Activated T-cell treated with anti-CD3 and anti-CD28 coated beads for 48 hours (primary cell): ENCODE results near the gene FBN2.
"Not testable (repeated sequence)": the region's sequence is repeated elsewhere in the genome, so short reads cannot be mapped to it uniquely, and the experiment has no call there.

Experiments used
- DNase-seq: peaks from one replicate; pipeline ENCODE4 v3.0.0-alpha.2; 2020; ENCODE audit warnings: low read depth

Gene FBN2

DNA sequence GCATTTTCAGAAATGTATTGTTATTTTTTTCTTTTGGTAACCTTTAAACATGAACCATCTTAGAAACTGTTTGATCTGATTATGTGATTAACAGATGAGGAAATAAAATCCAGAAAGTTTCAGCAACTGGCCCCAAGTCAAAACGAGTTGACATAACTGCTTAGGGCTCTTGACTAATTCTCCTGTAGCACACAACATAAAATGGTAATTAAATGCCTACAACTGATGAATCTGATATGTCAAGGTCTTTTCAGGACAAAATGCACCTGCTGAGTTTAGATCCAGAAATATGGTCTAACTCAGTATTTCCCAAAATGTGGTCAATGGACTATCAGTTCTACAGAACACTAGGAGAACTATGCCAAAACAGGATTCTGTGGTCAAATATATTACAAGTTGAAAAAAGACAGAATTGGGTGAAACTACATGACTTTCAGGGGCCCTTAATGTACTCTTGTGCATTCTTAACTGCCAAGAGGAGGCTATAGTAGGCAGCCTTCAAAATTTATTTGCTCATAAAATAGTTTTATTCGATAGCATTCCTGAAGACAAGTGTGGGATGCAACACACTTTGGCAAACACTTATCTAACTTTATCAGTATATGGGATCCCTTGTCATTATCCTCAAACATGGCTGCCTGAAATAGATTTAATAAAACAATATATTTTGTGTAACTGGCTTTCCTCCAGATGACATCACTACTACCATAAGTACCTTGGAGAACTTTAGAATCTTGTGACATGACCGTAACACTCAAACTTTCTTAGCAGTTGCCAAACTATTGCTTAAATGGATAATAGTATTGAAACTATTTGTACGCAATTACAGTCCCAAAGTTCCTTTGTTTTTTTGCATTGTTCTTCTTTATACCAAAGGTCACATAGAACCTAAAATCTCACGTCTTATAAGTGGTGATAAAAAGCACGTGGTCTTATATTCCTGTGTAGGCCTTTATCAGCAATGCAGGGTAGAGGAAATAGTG is 59.4 kb downstream of the FBN2 start:
- no peak for DNase-seq

DNA sequence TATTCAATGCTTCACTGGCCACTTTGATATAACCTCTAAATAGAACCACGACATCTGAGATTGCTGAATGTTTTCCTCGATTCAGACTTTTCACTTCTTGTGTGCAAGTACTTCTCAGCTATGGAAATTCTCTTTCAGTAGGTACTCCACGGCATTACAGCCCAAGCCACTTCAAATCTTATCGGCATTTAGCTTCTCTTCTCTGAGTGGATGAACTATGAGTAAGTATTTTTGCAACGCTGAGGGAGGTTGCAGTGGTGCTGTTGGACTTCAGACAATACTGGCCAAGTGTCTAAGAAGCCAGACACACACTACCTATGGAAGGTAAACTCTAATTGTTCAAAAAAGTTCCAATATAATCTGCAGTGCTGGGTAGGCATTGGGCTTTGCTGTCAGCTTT is 60.1 kb downstream of the FBN2 start:
- DNase-seq = no peak

- no peak for DNase-seq
Observed at GRCh38 chr5:128475693-128476092, 62.4 kb downstream of the FBN2 start.

DNA sequence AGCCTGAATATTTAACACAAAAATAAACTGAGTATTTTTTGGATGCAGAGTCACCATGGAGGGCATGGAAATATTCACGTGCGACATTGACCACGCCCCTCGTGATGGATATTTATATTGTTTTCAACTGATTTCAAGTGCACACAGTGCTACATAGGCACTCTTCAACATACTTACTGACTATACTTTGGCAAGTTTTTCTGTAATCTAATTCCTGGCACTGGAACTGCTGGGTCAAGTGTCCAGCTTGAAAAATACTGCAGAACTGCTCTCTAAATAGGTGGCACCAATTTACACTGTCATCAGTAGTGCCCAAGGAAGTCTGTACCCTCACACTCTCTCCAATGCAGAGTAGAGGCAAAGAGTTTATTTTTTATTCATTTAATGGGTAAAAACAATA is 65.1 kb downstream of the FBN2 start:
- DNase-seq = no peak

DNA sequence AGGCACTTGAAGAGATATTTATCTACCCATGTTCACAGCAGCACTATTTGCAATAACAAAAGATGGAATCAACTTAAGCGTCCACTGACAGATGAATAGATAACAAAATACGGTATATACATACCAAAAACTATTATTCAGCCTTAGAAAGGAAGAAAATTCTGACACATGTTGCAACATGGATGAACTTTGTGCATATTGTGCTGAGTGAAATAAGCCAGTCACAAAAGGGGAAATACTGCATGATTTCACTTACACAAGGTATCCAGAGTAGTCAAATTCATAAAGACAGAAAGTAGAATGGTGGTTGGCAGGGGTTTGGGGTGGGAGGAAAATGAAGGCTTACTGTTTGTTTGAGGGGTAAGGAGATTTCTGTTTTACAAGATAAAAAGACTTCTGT is 66.0 kb downstream of the FBN2 start:
- DNase-seq = no peak

GRCh38 chr5:128470663-128471062 is 67.4 kb downstream of the FBN2 start:
- no peak for DNase-seq

DNA sequence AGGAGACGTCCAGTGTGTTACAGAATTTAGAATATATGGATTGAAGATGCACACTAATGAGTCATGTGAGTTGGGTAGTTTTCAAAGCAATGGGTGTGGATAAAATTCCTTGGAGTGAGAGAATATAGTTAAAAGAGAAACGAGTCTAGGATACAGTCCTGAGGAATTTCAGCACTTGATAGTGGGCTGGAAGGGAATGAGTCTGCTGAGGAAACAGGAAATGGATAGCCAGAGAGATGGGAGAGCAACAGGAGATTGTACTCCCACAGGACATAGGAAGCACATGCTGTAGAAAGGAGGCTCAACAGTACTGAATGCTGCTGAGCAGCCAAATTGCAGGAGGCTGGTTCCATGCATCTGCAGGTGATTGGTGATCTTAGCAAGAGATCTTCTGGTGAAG is 68.1 kb downstream of the FBN2 start:
- no peak for DNase-seq

DNA sequence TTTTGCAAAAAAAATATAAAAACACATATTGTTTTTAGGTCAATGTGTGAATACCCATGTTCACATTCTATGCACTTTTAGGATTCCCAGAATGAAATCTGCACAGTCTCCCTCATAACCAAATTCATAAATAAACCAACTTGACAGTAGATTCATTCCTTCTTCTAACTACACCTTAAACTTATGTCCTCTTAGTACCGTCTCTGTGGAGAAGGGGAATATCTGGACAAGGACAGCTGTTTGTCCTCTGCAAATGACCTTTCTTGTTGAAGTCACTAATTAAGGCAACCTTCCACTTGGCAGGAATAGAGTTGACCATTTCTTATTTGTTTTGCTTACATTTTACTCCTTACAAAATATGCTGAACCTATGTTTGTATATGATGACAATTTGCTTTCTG is 71.1 kb downstream of the FBN2 start:
- DNase-seq = no peak

DNA sequence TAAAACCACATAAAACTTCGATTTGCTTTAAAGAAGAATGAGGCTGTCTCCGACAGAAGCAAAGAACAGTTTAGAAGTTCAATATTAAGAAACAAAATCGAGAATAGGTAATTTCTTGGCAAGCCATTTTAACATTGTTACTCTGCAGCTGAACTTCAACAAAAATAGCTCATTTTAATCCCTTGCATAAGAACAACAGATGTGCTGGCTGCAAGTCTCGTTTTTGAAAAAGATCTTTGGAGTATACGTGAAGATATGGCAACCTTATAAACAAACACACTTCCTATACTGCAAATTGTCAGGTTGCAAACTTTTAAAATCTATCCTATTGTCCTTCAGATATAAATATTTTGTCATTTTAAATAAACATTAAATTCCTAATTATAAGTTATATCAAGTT is 71.5 kb downstream of the FBN2 start:
- no peak for DNase-seq

DNA sequence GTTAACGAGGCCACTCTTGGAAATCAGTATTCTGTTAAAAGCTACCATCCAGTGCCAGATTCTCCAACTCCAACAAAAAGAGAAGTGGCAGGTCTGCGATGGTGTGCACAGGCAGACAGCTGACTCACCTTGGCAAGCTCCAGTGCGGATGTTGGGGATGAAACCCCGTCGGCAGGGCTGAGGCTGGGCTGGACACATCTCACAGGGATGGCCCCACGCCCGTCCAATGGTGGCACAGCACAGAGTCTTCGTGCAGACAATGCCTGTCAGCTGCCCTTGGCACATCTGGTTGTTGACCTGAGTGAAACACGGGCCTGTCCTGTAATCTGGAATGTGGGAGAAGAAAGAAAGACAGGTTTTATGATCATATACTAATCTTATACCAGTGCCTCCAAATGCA is 73.4 kb downstream of the FBN2 start:
- no peak for DNase-seq

GRCh38 chr5:128462330-128462729 is 75.7 kb downstream of the FBN2 start:
- no peak for DNase-seq

DNA sequence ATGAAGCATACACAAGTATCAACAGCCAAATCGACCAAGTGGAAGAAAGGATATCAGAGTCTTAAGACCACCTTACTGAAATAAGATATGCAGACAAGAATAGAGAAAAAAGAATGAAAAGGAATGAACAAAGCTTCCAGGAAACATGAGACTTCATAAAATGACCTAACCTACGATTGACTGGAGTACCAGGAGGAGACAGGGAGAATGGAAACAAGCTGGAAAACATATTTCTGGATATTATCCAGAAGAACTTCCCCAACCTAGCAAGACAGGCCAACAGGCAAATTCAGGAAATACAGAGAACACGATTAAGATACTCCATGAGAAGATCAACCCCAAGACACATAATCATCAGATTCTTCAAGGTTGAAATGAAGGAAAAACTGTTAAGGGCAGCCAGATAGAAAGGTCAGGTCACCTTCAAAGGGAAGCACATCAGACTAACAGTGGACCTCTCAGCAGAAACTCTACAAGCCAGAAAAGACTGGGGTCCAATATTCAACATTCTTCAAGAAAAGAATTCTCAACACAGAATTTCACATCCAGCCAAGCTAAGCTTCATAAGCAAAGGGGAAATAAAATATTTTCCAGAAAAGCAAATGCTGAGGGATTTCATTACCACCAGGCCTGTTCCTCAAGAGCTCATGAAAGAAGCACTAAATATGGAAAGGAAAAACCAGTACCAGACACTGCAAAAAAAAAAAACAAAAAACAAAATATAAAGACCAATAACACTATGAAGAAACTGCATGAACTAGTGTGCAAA is 80.7 kb downstream of the FBN2 start:
- not testable (repeated sequence) for DNase-seq

DNA sequence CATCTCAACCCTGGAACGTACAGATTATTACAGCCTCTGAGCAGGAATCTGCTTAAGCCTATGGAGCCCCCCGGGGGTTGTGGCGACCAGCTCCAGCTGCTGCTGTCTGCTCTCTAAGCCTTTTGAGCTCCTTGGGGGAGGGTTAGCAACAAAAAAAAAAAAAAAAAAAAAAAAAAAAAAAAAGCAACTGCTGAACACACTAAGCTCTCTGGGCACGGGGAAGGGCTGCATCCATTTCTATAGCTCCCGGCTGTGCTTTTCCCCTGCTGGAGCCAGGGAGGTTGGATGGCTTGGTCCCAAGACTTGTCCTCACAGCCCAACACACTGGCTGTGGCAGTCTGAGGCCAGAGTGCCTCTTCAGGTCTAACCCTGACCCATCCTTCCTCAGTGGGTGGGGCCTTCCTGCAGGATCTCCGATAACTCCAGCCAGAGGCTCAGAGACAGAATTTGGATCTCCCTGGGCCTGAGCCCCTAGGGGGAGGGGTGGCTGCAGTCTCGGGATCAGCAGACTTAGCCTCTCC is 82.1 kb downstream of the FBN2 start:
- no peak for DNase-seq

DNA sequence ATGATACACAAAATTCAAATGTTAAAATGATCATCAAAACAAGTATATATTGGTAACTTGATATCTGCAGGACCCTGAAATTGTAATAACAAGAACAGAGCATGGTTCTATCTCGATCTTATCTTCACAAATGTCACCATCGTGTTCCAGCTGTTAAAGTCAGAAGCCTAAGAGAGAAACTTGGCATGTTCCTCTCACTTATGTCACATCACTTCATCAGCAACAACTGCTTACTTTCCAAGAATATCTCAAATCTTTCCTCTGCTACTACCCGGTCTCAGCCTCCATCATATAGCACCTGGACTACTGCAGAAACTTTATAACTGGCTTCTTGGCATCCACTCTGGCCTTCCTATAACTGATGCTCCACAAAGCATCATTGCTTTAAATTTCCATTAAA is 84.9 kb downstream of the FBN2 start:
- no peak for DNase-seq

DNA sequence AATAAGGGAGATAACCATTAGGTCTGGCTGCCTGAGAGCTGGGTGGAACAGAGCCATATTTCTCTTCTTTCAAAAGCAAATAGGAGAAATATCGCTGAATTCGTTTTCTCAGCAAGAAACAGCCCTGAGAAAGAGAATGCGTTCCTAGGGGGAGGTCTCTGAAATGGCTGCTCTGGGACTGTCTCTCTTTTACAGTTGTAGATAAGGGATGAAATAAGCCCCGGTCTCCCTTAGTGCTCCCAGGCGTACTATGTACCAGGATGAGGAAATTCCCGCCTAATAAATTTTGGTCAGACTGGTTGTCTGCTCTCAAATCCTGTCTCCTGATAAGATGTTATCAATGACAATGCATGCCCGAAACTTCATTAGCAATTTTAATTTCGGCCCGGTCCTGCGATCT is 90.8 kb downstream of the FBN2 start:
- DNase-seq = not testable (repeated sequence)

GRCh38 chr5:128441941-128442350 is 96.1 kb downstream of the FBN2 start:
- no peak for DNase-seq

- no peak for DNase-seq
Observed at GRCh38 chr5:128441165-128441564, 96.9 kb downstream of the FBN2 start.

GRCh38 chr5:128436749-128437188 is 101.3 kb downstream of the FBN2 start:
- no peak for DNase-seq

GRCh38 chr5:128435861-128436260 is 102.2 kb downstream of the FBN2 start:
- DNase-seq = no peak

DNA sequence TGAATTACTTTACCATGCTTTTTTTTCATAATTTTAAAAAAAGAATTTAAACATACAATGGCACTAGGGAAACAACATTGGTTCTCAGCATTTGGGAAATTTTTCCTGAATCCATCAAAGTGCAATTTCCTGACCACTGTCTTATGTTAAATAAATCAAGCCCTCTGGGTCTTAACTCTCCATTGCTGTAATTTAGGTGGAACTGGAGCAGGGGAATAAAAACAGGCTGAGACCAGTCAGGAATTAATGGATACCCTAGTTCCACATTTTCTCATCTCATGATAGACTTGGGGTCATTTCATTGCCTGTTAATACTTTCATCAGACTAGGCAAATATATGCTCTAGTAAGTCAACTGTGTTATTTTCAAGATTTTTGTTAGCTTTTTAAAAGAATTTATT is 103.1 kb downstream of the FBN2 start:
- no peak for DNase-seq

DNA sequence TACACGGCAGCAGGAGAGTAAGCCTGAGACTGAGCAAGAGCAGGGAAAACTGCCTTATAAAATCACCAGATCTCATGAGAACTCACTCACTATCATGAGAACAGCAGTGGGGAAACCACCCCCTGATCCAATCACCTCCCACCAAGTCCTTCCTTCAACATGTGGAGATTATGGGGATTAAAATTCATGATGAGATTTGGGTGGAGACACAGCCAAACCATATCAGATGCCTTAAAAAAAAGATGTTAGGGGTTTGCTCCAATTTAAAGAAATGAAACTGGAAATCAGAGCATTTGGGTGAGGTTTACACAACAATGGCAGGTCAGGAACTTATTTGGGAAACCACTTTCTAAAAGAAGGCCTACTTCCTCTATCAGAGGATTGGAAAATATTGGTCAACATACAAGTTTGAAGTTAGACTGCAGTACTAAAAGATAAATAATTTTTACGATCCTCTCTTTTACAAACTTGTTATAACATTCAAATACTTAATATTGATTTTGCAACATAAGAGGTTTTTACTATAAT is 105.1 kb downstream of the FBN2 start:
- DNase-seq = no peak

DNA sequence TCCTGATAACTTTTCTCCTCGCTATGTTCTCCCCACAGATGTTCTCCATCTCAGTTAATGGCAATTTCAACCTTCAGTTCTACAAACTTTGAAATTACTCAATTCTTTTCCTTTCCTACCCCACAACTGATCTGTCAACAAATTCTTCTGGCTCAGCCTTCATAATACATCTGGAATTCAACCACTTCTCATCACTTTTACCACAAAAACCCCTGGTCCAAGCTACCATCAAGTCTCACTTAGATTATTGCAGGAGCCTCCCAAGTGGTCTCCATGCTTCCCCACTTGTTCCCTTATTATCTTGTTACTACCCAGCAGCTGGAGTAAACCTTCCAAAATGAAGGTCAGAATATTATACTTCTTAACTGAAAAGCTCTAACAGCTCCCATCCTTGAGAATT is 110.1 kb downstream of the FBN2 start:
- no peak for DNase-seq

DNA sequence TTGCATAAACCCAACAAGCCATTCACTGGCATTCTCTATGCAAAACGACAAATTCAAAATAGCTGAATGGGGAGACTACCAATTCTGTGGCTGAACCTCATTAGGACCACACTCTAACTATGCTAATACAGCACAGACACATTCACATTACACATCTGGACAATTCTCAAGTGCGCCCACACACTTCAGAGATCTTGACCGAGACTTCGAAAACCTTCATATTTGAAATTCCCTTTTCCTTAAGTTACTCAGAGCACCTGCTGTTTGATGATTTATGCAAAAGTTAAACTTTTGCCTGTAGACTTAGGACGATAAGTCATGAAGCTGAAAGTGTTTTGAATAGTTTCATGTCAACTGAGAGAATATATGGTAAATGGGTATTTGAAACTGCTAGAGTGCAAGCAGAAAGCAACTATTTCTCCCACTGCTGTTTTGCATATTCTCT is 111.9 kb downstream of the FBN2 start:
- DNase-seq = no peak
